Measurements from ENCODE around the gene P2RX4. TPM values are rescaled to one million over a fixed set of nuclear protein-coding genes. Genes with fewer than 3 reads are reported as not detected.

Gene P2RX4
- total and polyA plus RNA-seq, 9 of the 15 experiments (the other 6 are each of a cell fraction or from before 2014, with no cell fraction given) = 6.6 to 21.5 (median 11.7) TPM

- TF ChIP-seq CXXC5 (CRISPR knock-in tag; IDR thresholded peaks at IDR 0.05) (no peak), ZNF644 (tag; IDR thresholded peaks at IDR 0.05; ENCODE audit: low read depth) (no peak), FOS (IDR thresholded peaks at IDR 0.05; ENCODE audit: extremely low read depth, insufficient read length) (no peak), PREB (CRISPR knock-in tag; IDR thresholded peaks at IDR 0.05) (no peak), DPF2 (IDR thresholded peaks at IDR 0.05) (0 out of 2 replicates have a peak, but pooled peaks have one; percentile 9), HMGN3 (IDR thresholded peaks at IDR 0.05; ENCODE audit: borderline replicate concordance, extremely low read depth, insufficient read length, low read depth, low read length) (no peak), SAFB (IDR thresholded peaks at IDR 0.05; ENCODE audit: borderline replicate concordance, low read depth, low read length) (no peak), ZNF280A (IDR thresholded peaks at IDR 0.05; ENCODE audit: low read depth, partially characterized antibody) (no peak), SIRT6 (IDR thresholded peaks at IDR 0.05; ENCODE audit: low read depth, low read length) (no peak), RB1 (IDR thresholded peaks at IDR 0.05; ENCODE audit: low read depth) (no peak), RFX7 (CRISPR knock-in tag; IDR thresholded peaks at IDR 0.05) (no peak), HDAC1 (IDR thresholded peaks at IDR 0.05) (no peak), THRA (IDR thresholded peaks at IDR 0.05) (no peak), ZMIZ1 (IDR thresholded peaks at IDR 0.05; ENCODE audit: low read depth in 2 of 2, low read length in 2 of 2) (no peak), ASH1L (IDR thresholded peaks at IDR 0.05; ENCODE audit: borderline replicate concordance, low read depth, partially characterized antibody) (no peak), ZBTB8A (IDR thresholded peaks at IDR 0.05; ENCODE audit: partially characterized antibody) (no peak), FOSL1 (tag; conservative IDR thresholded peaks at IDR 0.05) (peak; percentile 93)
These were observed 5.2 kb downstream of the P2RX4 start (continued) for GRCh38 chr12:121214855-121215745.
